ENCODE results near the gene CDKL1.

The CDKL1 gene

GRCh38 chr14:50396631-50397389 lies at the start of gene CDKL1:
TSS of gene CDKL1 (minus strand) at chr14:50396881. CDS start at chr14:50395868, 1,013 bp downstream.
- DNase-seq (ENCODE audit: low read depth in 3 of 3), result peak; percentile 25 to 47 (median 31)

DNA sequence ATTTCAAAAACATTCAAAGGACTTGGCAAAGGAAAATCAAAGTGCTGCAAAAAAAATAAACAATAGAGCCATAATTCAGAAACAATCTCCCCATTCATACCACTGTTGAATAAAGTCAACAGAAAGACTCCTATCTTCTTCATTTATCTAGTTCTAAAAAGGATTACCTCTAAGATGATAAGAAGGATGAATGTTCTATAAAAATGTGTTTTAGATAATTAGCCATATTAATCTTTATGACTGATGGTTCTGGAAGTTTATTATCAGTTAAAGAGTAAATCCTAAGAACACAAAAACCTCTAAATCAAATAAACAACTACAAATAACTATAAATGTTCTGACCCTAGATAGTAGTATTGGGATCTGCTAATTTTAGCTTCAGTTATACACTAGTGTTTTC lies 37.8 kb upstream of the CDKL1 start:
- DNase-seq (ENCODE audit: low read depth in 3 of 3), result no peak

- DNase-seq (ENCODE audit: low read depth in 3 of 3), result no peak
Observed at GRCh38 chr14:50432131-50432530, 35.5 kb upstream of the CDKL1 start.

DNA sequence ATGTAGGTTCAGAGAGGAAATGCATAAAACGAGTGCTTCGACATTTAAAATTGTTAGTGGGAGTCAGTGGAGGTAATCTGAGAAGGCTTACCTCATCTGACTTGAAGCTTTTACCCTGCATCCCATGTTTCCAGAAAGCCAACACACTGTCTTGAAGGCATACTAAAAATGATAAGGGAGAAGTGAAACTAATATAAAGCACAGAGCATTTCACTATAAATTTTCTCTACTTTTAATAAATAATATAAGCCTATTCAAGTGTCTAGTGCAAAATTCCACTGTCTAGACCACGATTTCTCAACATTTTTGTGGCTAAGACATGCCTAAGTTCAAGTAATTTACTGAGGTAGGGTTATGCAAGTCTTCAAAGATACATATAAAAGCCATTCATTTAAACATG lies 29.1 kb upstream of the CDKL1 start:
- DNase-seq (ENCODE audit: low read depth in 3 of 3), result no peak

GRCh38 chr14:50425105-50425504 lies 28.4 kb upstream of the CDKL1 start:
- no peak for DNase-seq (ENCODE audit: low read depth in 3 of 3)

DNA sequence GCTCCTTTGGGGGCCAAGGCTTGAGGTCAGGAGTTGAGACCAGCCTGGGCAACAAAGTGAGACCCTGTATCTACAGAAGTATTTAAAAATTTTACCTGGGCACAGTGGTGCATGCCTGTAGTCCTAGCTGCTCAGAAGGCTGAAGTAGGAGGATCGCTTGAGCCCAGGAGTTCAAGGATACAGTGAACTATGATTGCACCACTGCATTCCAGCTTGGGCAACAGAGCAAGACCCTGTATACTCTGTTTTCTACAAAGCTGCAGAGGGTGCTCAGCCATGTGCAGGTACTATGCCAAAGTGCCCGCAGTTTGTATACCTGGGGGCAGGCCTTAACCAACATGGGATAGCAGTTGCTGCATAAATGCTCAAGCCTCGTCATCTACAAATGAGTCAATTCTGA lies 26.8 kb upstream of the CDKL1 start:
- DNase-seq (ENCODE audit: low read depth in 3 of 3), result no peak

DNA sequence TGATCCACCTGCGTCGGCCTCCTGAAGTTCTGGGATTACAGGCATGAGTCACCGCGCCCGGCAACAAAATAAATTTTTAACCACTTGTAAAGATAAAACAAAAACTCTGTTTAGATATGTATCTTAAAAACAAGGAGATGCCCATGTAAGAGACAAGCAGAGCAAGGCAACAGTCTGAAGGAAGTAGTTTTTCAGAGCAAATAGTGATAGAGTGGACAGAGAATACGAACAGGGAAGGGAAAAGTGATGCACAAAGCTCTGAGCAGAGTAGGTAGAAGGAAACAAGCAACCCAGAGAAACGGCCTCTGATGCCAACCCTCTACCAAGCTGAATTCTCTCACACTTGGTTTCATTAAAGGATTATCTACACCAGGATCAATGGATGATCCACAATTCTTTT lies 24.8 kb upstream of the CDKL1 start:
- DNase-seq (ENCODE audit: low read depth in 3 of 3), result no peak

- DNase-seq (ENCODE audit: low read depth in 3 of 3), result no peak
Observed at GRCh38 chr14:50417853-50418252, 21.2 kb upstream of the CDKL1 start.

- DNase-seq (ENCODE audit: low read depth in 3 of 3), result no peak
Observed at GRCh38 chr14:50410921-50411320, 14.2 kb upstream of the CDKL1 start.

DNA sequence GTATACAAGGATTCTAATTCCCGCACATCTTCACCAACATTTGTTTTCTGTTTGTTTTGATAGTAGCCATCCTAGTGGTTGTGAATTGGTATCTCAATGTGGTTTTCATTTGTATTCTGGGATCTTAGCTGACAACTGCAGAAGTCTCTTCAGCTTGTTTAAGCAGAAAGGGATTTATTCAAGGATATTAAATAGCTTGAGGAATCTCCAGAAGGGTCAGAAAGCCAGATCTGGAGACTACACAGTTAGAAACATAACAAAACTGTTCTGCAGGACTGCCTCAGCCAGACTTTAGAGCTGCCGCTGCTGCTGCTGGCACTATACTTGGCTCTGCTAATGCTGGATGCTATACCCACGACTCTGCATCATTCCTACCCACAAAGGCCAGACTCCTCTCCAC lies 13.4 kb upstream of the CDKL1 start:
- DNase-seq (ENCODE audit: low read depth in 3 of 3), result no peak

DNA sequence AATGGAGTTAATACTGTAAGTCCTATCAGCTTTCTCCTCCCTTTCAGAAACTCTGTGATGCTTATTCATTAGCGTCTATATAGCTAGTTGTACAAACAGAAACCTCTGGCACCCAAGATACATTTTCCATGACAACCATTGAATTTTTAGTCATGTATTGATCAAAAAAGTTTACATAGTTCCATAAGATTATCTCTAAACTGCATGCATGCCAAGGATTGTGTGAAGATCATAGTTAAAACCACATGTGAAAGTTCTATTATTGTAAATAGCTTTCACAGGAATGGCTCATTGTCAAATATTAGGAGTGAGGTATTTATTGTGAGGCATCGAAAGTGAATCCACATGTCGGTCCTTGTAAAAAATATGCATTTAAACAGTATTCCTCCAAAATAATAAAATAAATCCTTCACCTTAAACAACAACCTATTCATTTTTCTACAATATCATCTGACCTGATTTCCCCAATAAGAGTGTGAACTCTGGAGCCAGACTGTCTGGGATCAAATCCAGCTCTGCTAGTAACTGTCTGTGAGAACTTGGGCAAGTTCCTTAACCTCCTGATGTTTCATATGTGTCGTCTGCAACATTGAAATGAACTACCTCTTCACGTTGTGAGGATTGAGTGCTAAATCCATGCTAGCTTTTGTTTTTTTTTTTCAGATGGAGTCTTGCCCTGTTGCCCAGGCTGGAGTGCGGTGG lies 10.6 kb upstream of the CDKL1 start:
- DNase-seq (ENCODE audit: low read depth in 3 of 3), result no peak

DNA sequence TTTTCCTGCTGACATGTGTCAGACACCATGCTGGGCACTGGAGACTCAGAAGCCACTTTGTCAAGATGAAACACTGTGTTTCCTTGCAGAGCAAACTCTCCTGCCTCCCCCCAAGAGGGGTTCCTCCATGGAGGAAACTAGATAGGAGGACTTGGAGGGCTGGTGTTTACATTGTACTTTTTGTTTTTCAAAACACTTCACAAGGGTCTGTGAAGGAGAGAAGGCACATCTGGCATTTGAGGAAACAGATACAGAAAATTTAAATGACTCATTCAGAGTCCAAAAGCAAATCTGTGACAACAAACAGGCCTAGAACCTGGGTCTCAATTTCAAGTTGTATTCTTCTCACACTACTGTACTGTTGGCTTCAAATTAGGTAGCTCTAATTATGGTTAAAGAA lies 6.7 kb upstream of the CDKL1 start:
- no peak for DNase-seq (ENCODE audit: low read depth in 3 of 3)

- DNase-seq (ENCODE audit: low read depth in 3 of 3), result no peak
Observed at GRCh38 chr14:50402965-50403364, 6.3 kb upstream of the CDKL1 start.

DNA sequence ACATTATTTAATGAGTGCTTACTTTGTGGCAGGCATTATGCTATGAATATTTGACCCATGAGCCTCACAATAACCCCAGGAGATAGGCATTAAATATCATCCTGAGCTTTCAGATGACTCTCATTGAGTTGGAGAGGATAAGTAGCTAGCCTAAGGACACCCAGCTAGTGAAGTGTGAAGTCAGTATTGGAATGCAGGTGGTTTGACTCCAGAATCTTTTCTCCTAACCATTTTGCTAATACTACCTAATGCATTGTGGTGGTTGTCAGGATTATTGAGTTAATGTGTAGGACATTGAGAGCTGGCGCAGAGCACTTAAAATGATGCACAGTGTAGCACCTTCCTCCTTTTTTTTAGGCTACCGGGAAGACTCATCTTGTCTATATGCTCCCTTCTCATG lies 3.8 kb upstream of the CDKL1 start:
- DNase-seq (ENCODE audit: low read depth in 3 of 3), result no peak

GRCh38 chr14:50399251-50400032 lies 2.8 kb upstream of the CDKL1 start:
- DNase-seq (ENCODE audit: low read depth in 3 of 3), result no peak

DNA sequence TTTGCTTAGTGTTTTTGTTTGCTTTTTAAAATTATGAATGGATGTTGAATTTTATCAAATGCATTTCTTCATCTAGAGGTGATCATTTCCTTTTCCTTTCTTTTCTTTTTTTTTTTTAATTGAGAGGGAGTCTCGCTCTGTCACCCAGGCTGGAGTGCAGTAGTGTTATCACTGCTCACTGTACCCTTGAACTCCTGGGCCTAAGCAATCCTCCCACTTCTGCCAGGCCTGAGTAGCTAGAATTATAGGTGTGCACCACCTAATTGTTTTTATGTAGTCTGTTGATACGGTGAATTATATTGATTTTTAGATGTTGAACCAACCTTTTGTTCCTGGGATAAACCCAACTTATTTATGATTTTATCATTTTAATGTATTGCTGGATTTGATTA lies 1.5 kb upstream of the CDKL1 start:
- no peak for DNase-seq (ENCODE audit: low read depth in 3 of 3)

DNA sequence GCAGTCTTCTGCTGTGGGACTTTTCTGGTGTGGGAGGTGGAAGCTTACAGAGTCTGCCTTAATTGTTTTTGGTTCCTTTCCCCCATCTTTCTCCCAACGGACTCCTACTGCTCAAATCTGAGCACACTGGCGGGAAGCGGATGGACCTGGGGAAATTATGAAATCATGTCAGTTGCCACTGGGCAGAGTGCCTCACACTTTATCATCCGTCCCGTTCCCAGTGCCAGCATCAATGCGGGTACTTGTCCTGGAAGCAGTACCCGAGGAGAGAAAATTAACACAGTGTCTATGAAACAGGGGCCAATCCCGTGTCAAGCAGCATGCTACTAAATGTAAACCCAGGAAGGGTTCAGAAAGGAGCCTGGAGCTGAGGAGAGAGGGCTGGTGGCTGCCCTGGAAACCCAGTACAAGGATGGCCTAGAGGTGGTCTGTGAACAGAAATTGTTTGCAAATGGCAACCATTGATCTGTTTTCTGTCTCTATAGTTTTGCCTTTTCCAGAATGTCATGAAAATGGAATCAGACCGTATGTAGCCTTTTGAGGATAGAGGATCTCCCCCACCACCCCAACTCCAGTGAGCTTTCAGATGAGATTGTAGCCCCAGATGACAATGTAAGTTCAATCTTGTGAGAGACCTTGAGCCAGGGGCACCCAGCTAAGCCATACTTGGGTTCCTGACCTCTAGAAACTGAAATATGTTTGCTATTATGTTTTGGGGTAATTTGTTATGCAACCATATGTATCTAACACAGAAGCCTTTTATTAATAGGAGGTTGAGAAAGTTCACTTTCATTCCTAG lies 908 bp upstream of the CDKL1 start:
- no peak for DNase-seq (ENCODE audit: low read depth in 3 of 3)

GRCh38 chr14:50395448-50395847 lies 1.2 kb downstream of the CDKL1 start:
- no peak for DNase-seq (ENCODE audit: low read depth in 3 of 3)

DNA sequence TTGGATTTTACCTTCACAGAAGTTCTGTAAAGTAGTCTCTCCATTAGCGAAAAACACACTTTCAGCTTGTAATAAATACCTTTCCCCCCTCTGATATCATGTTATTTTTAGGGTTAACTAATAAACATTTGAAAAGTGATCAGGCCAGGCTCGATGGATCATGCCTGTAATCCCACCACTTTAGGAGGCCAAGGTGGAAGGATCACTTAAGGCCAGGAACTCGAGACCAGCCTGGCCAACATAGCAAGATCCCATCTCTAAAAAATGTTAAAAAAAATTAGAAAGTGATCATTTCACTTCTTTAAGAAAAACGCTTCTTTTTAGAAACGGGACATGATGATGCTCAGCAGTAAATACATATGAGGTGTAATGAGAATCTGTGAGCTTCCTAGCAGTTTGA lies 2.0 kb downstream of the CDKL1 start:
- no peak for DNase-seq (ENCODE audit: low read depth in 3 of 3)

- no peak for DNase-seq (ENCODE audit: low read depth in 3 of 3)
Observed at GRCh38 chr14:50389668-50390441, 6.8 kb downstream of the CDKL1 start.

All from stimulated activated CD4-positive, alpha-beta T cell treated with anti-CD3 and anti-CD28 coated beads, TNF-alpha, amount 100 ng/mL, for 4 hours (primary cell).